ENCODE results near the gene RTEL1.
A peak's percentile ranks its signal among the peaks of the same experiment; 100 is the strongest.
"Not testable (repeated sequence)": the region's sequence is repeated elsewhere in the genome, so short reads cannot be mapped to it uniquely, and the experiment has no call there.

RTEL1 gene

GRCh38 chr20:63659370-63659769 is 1.3 kb downstream of the RTEL1 start:
- no peak overlapping the region for H2BK5ac ChIP-seq (ENCODE audit: low read depth, low read length, poor library complexity)
- peaks cover 4% of the 10 kb centered on the region for H3K79me2 ChIP-seq (ENCODE audit: control insufficient read depth, insufficient read depth, low read length, poor library complexity)
- H3K27me3 ChIP-seq (ENCODE audit: insufficient read depth, low read length), result no peaks in the 10 kb centered on the region
- H3K23ac ChIP-seq (ENCODE audit: low read length), result no peak overlapping the region
- no peak overlapping the region for H4K12ac ChIP-seq (ENCODE audit: low read depth, low read length)
- H2BK12ac ChIP-seq (ENCODE audit: low read length), result no peak overlapping the region
- no peak overlapping the region for H3K14ac ChIP-seq (ENCODE audit: low read length)
- no peak overlapping the region for H3K18ac ChIP-seq (ENCODE audit: low read length)
- H2AFZ ChIP-seq (ENCODE audit: insufficient read depth, low read length, poor library complexity), result no peak overlapping the region
- H3K4ac ChIP-seq (ENCODE audit: low read depth, low read length), result no peak overlapping the region
- H3K9me3 ChIP-seq (ENCODE audit: insufficient read depth, low read depth, low read length), result no peaks in the 10 kb centered on the region
- peaks cover 10% of the 10 kb centered on the region for H3K79me1 ChIP-seq (ENCODE audit: low read length)
- no CpG with 5 or more reads among the region's 13 CpGs for WGBS (ENCODE audit: extremely low coverage, insufficient coverage, insufficient read length)
- H2AK5ac ChIP-seq (ENCODE audit: low read length), result no peak overlapping the region
- H2BK120ac ChIP-seq (ENCODE audit: insufficient read depth, low read length, poor library complexity), result no peak overlapping the region
- H3K27ac ChIP-seq (ENCODE audit: low read depth, low read length), result no peak overlapping the region
- peak; percentile 56 to 63 for DNase-seq
- peaks cover 31 to 37% of the 10 kb centered on the region in 2 experiments for H3K36me3 ChIP-seq (ENCODE audit: control insufficient read depth in 1 of 2, insufficient read depth in 2 of 2, low read length in 2 of 2)
- no peak overlapping the region for H4K91ac ChIP-seq (ENCODE audit: low read depth, low read length)
- H3K9ac ChIP-seq (ENCODE audit: low read length), result no peak overlapping the region
- H3K4me1 ChIP-seq (ENCODE audit: control insufficient read depth in 1 of 2, insufficient read depth in 2 of 2, low read length in 2 of 2), result peaks cover 5 to 12% of the 10 kb centered on the region in 2 experiments
- H3K4me2 ChIP-seq (ENCODE audit: low read length), result peak overlapping the region; percentile 79
- H4K8ac ChIP-seq (ENCODE audit: low read depth, low read length), result peak overlapping the region; percentile 91
- no peak overlapping the region for H3K4me3 ChIP-seq (ENCODE audit: low read depth, low read length)

- not testable (repeated sequence) for H4K8ac ChIP-seq (ENCODE audit: low read depth, low read length); H3K79me2 ChIP-seq (ENCODE audit: control insufficient read depth, insufficient read depth, low read length, poor library complexity); H2AK5ac ChIP-seq (ENCODE audit: low read length); DNase-seq; H2BK120ac ChIP-seq (ENCODE audit: insufficient read depth, low read length, poor library complexity); H3K27me3 ChIP-seq (ENCODE audit: insufficient read depth, low read length); H2AFZ ChIP-seq (ENCODE audit: insufficient read depth, low read length, poor library complexity); H3K79me1 ChIP-seq (ENCODE audit: low read length); H2BK12ac ChIP-seq (ENCODE audit: low read length); H4K91ac ChIP-seq (ENCODE audit: low read depth, low read length); H3K18ac ChIP-seq (ENCODE audit: low read length); H3K9me3 ChIP-seq (ENCODE audit: insufficient read depth, low read depth, low read length); H4K12ac ChIP-seq (ENCODE audit: low read depth, low read length); H3K4me3 ChIP-seq (ENCODE audit: low read depth, low read length); H2BK5ac ChIP-seq (ENCODE audit: low read depth, low read length, poor library complexity); H3K23ac ChIP-seq (ENCODE audit: low read length); H3K4ac ChIP-seq (ENCODE audit: low read depth, low read length); H3K9ac ChIP-seq (ENCODE audit: low read length); H3K14ac ChIP-seq (ENCODE audit: low read length); H3K27ac ChIP-seq (ENCODE audit: low read depth, low read length); H3K4me2 ChIP-seq (ENCODE audit: low read length)
- Histone ChIP-seq H3K36me3 (ENCODE audit: control insufficient read depth in 1 of 2, insufficient read depth in 2 of 2, low read length in 2 of 2) (peaks cover 33 to 43% of the 10 kb centered on the region in 2 experiments), H3K4me1 (ENCODE audit: control insufficient read depth in 1 of 2, insufficient read depth in 2 of 2, low read length in 2 of 2) (peaks cover 5 to 12% of the 10 kb centered on the region in 2 experiments)
- no CpG with 5 or more reads among the region's 10 CpGs for WGBS (ENCODE audit: extremely low coverage, insufficient coverage, insufficient read length)
These were observed 2.1 kb downstream of the RTEL1 start for GRCh38 chr20:63660174-63660573.

- Histone ChIP-seq H3K4me3 (ENCODE audit: low read depth, low read length) (no peak overlapping the region), H3K4me1 (ENCODE audit: control insufficient read depth in 1 of 2, insufficient read depth in 2 of 2, low read length in 2 of 2) (peaks cover 5 to 12% of the 10 kb centered on the region in 2 experiments), H2BK120ac (ENCODE audit: insufficient read depth, low read length, poor library complexity) (no peak overlapping the region), H2BK12ac (ENCODE audit: low read length) (no peak overlapping the region), H3K18ac (ENCODE audit: low read length) (no peak overlapping the region), H3K4me2 (ENCODE audit: low read length) (no peak overlapping the region), H3K27me3 (ENCODE audit: insufficient read depth, low read length) (no peaks in the 10 kb centered on the region), H3K14ac (ENCODE audit: low read length) (no peak overlapping the region), H3K79me1 (ENCODE audit: low read length) (peaks cover 10% of the 10 kb centered on the region), H3K4ac (ENCODE audit: low read depth, low read length) (no peak overlapping the region), H2AFZ (ENCODE audit: insufficient read depth, low read length, poor library complexity) (no peak overlapping the region), H3K27ac (ENCODE audit: low read depth, low read length) (no peak overlapping the region), H2AK5ac (ENCODE audit: low read length) (no peak overlapping the region), H3K23ac (ENCODE audit: low read length) (no peak overlapping the region), H2BK5ac (ENCODE audit: low read depth, low read length, poor library complexity) (no peak overlapping the region), H3K36me3 (ENCODE audit: control insufficient read depth in 1 of 2, insufficient read depth in 2 of 2, low read length in 2 of 2) (peaks cover 37 to 46% of the 10 kb centered on the region in 2 experiments), H3K9ac (ENCODE audit: low read length) (no peak overlapping the region), H4K91ac (ENCODE audit: low read depth, low read length) (no peak overlapping the region), H4K12ac (ENCODE audit: low read depth, low read length) (no peak overlapping the region), H3K79me2 (ENCODE audit: control insufficient read depth, insufficient read depth, low read length, poor library complexity) (peaks cover 4% of the 10 kb centered on the region), H4K8ac (ENCODE audit: low read depth, low read length) (no peak overlapping the region), H3K9me3 (ENCODE audit: insufficient read depth, low read depth, low read length) (no peaks in the 10 kb centered on the region)
- no peak for DNase-seq
- WGBS (ENCODE audit: extremely low coverage, insufficient coverage, insufficient read length), result no CpG with 5 or more reads among the region's 8 CpGs
These were observed 2.5 kb downstream of the RTEL1 start for GRCh38 chr20:63660622-63661021.

- no peak for DNase-seq
- no peak overlapping the region for H2AFZ ChIP-seq (ENCODE audit: insufficient read depth, low read length, poor library complexity)
- H4K91ac ChIP-seq (ENCODE audit: low read depth, low read length), result no peak overlapping the region
- WGBS (ENCODE audit: extremely low coverage, insufficient coverage, insufficient read length), result no CpG with 5 or more reads among the region's 22 CpGs
- H3K14ac ChIP-seq (ENCODE audit: low read length), result no peak overlapping the region
- H3K4ac ChIP-seq (ENCODE audit: low read depth, low read length), result no peak overlapping the region
- H3K23ac ChIP-seq (ENCODE audit: low read length), result no peak overlapping the region
- no peak overlapping the region for H3K27ac ChIP-seq (ENCODE audit: low read depth, low read length)
- H4K8ac ChIP-seq (ENCODE audit: low read depth, low read length), result no peak overlapping the region
- H3K4me1 ChIP-seq (ENCODE audit: control insufficient read depth in 1 of 2, insufficient read depth in 2 of 2, low read length in 2 of 2), result peaks cover 5 to 12% of the 10 kb centered on the region in 2 experiments
- H3K4me3 ChIP-seq (ENCODE audit: low read depth, low read length), result no peak overlapping the region
- no peak overlapping the region for H3K4me2 ChIP-seq (ENCODE audit: low read length)
- H3K9me3 ChIP-seq (ENCODE audit: insufficient read depth, low read depth, low read length), result no peaks in the 10 kb centered on the region
- peaks cover 4% of the 10 kb centered on the region for H3K79me2 ChIP-seq (ENCODE audit: control insufficient read depth, insufficient read depth, low read length, poor library complexity)
- no peak overlapping the region for H3K18ac ChIP-seq (ENCODE audit: low read length)
- H2BK120ac ChIP-seq (ENCODE audit: insufficient read depth, low read length, poor library complexity), result no peak overlapping the region
- no peak overlapping the region for H2AK5ac ChIP-seq (ENCODE audit: low read length)
- no peaks in the 10 kb centered on the region for H3K27me3 ChIP-seq (ENCODE audit: insufficient read depth, low read length)
- H3K36me3 ChIP-seq (ENCODE audit: control insufficient read depth in 1 of 2, insufficient read depth in 2 of 2, low read length in 2 of 2), result peaks cover 41 to 50% of the 10 kb centered on the region in 2 experiments
- peaks cover 10% of the 10 kb centered on the region for H3K79me1 ChIP-seq (ENCODE audit: low read length)
- peak overlapping the region; percentile 10 for H3K9ac ChIP-seq (ENCODE audit: low read length)
- H2BK5ac ChIP-seq (ENCODE audit: low read depth, low read length, poor library complexity), result no peak overlapping the region
- no peak overlapping the region for H2BK12ac ChIP-seq (ENCODE audit: low read length)
- no peak overlapping the region for H4K12ac ChIP-seq (ENCODE audit: low read depth, low read length)
These were observed 3.0 kb downstream of the RTEL1 start for GRCh38 chr20:63661108-63661507.

All from trophoblast cell (in vitro differentiated cells and primary cell).